GM19468 (cell line): ENCODE data around the gene CACNA1C.

Experiments used
- ATAC-seq: cut with Tn5 transposase; IDR thresholded peaks from one replicate; pipeline ENCODE4 v1.9.1; 2021; ENCODE audit warnings: mild to moderate bottlenecking, moderate library complexity, moderate number of reproducible peaks; ENCODE audit not compliant: unreplicated experiment; ENCODE audit errors: extremely low read depth

The CACNA1C gene

DNA sequence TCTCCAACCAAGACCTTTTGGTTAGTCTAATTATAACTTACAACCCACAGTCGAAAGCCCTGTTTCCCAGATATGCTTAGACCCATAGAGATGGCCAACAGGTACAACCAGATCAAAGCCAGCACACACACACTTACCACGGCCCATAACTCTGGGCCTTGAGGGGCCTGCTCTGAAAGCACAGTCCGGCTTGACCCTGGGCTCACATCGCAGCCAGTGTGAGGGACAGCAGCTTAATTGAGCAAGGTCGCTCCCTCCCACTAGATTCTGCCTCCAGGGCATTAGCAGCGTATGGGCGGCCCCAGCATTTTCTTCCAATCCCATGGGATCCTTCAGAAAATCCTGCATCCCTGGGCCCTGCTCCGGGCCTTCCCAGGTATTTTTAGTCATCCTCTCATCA, 584.6 kb downstream of the CACNA1C start:
- ATAC-seq: no peak

DNA sequence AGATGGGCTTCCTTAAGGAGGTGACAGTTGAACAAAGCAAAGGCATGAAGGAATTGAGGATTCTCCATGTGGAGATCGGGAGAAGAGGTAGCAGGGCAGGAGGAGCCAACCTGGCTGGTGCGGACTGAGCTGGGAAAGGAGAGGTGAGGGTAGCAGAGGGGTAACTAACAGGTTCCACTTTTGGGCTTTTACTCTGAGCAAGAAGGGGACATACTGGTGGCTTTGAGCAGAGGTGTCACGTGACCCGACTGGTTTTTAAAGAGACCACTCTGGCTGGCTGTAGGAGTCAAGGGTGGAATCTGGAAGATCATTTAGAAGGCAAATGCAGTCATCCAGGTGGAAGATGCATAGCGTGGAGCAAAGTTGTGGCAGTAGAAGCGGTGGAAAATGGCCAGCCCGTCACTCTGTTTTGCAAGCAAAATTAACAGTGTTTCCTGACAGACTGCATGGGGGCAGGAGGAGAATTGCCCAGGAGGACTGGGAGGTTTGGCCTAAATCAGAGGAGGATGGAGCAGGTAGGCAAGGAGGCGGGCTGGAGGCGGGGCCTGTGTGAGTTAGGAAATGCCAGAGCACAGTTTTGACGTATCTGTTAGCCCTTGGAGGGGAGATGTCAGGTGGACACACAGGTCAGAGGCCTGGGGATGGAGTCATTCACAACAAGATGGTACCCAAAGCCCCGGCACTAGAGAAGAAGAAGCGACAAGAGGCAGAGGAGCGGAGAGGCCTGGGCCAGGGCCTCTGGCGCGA, 585.7 kb downstream of the CACNA1C start:
- no peak for ATAC-seq

GRCh38 chr12:2639020-2639298, 586.2 kb downstream of the CACNA1C start:
- no peak for ATAC-seq

GRCh38 chr12:2640281-2640680, 587.5 kb downstream of the CACNA1C start:
- no peak for ATAC-seq

- ATAC-seq: no peak
These were observed 587.9 kb downstream of the CACNA1C start for GRCh38 chr12:2640709-2641108.

GRCh38 chr12:2641207-2641606, 588.4 kb downstream of the CACNA1C start:
- no peak for ATAC-seq

DNA sequence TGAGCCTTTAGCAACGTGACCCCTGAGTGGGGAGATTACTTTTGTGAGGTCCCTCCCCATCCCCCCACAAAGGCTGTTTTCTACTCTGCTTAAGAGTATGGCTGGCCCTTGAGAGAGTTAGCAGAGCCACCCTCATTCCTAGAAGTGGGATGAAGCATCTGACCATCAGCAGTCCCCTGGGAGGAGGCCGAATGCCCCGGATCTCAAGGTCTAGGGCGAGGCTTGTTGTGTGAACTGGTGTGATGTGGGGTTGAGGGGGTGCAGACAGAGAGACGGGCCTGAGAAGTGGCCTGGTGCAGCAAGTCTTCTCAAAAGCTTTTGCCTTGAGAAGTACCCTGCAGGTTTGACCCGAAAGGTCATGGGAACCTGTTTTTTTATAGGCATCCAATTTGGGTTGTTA, 589.0 kb downstream of the CACNA1C start:
- ATAC-seq: no peak

GRCh38 chr12:2642176-2642892, 589.5 kb downstream of the CACNA1C start:
- no peak for ATAC-seq

DNA sequence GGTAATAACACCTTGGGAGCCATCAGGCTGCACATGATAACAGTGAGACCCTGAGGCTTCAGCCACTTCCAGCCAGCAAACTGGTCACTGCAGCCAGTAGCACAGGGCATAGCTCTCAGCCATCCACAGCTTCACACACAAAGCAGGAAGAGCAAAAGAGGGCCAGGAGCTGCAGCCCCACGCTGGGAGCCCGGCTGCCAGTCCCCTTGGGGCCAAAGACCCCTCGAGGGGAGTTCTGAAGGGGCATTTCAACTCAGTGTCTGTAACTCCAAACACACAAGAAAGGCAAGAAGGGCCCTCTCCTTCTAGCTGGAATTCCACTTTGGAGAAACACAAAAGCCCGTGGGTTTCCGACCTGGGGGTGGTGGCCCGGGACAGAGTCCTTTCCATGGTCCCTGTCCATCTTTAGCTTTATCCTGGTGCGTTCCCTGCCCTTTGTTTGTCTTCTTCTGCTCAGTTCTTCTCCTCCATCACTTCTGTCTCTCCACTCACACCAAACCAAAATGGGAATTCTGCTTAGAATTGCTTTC, 590.2 kb downstream of the CACNA1C start:
- ATAC-seq: no peak

DNA sequence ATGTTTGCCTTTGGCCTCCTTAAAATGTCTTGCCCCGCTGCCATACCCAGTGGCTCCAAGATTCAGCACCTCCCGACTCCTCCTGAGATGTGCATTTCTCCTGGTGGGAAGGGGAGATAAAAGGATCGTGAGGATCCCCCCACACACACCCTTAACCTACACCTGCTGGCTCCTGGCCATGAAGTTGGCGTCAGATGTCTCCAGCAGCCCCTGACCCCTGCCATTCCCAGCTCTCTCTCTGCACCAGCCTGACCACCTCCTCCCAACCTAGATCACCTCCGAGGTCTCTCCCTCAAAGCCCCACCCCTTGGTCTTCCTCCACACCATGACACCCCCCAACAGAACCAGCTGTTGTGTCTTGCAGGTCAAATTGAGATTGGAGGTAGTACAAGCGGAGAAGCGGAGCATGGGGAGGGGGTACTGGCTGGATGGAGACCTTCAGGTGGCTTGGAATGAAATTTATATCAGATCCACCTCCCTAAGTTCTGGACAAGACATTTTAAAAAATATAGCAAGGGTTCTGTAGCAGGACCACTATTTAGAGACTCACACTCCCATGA, 590.9 kb downstream of the CACNA1C start:
- no peak for ATAC-seq

DNA sequence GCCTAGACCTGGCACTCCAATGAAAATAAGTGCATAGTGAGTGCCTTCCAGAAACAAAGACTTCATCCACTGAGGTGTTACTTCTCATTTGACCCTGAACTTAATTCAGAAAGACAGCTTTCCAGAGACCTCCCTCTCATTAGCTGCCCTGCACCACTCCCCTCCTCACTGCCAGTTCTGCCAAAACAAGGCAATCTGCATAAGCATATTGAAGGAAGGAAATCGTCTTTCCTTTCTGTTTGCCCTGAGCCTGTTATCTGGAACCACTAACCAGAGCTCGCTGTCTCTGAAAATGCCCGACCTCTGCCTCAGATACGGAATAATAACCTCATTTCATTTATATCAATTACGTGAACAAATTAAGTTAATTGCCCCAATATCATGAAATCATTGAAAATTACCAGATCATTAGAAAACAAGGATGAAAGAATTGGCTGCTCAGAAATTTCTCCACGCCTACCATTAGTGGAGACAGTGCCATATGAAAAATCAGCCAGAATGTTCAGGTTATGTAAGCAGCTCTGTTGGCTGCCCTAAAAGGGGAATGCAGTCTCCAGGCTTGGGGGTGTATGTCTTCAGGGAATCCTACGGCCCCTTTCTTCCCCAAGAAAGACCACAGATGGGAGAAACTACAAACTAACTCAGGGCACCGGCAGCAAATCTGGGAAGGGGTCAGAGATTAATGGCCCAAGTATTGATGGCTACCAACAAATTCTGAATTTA, 592.1 kb downstream of the CACNA1C start:
- no peak for ATAC-seq

GRCh38 chr12:2645460-2645859, 592.7 kb downstream of the CACNA1C start:
- ATAC-seq: no peak

DNA sequence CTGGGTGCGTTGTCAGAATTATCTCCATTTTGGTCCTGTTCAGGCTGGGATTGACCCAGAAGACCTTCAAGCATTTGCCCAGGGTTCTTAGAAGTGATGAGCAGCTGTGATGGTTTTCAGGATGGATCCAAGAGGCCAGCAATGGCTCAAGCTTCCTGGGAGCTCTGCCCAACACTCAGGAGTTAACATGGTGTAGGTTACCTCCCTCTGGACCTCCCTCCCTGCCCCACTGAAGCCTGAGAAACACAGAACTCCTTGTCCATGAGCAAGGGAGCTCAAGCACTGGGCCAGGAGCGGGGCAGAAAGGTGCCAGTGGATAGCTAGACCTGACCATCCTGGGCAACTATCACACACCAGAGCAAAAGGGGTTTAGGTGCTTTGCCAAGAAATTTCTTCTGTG, 593.6 kb downstream of the CACNA1C start:
- ATAC-seq: no peak

DNA sequence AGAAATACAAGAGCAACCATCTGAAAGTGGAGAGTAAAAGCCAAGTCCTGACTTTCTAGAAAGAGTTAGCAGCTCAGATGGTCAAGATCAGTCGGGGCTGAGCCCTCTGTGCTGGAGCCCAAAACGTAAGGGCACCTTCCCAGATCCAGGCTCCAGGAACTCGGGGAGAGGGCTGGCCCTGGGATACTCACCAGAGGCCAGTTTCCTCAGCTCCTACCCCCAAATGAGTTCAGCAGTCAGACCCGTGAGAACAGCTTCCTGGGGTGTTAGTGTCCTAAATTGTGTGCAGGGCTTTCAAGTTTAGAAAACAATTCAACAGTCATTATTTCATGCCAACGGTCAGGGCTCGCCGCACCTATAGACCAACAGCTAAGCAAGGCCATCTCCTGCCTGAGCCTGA, 594.4 kb downstream of the CACNA1C start:
- no peak for ATAC-seq

- no peak for ATAC-seq
These were observed 595.6 kb downstream of the CACNA1C start for GRCh38 chr12:2648406-2648805.

- no peak for ATAC-seq
These were observed 596.6 kb downstream of the CACNA1C start for GRCh38 chr12:2649201-2650030.

- no peak for ATAC-seq
These were observed 597.7 kb downstream of the CACNA1C start for GRCh38 chr12:2650261-2651067.

DNA sequence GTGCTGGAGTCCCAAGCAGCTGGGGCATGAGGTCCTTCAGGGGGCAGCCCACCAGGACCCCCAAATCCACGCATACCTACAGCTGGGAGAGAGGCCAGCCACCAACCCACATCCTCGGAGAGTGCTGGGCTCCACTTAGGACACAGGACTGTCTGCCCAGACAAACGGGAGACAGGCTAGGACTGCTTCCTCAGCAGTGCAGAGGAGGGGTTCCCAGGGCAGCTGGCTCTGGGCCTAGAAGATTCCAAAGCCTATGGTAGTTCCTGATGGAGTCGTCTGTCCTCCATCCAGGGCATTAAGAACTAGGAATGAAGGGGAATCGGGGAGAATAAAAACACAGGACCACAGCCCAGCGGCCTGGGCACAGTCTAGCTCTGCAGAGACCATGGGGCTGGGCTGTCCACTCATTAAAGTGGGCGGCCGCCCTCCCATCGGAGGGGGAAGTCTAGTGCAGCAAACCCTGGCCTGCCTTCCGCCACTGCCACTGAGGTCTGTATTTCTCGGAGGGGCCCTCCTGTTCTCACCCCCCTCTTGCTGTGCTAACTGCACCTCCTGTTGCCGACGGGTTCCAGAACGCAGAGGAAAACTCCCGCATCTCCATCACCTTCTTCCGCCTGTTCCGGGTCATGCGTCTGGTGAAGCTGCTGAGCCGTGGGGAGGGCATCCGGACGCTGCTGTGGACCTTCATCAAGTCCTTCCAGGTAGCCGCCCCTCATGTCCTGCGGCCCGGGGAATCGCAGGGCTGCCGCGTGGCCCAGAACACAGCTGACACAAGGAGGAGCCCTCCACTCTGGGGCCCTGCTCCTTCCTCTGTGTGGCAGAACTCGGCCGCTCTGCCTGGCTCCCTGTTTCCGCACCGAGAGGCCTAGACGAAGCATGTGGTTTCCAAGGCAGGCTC, 598.5 kb downstream of the CACNA1C start:
- ATAC-seq: no peak
